H9 (cell line): ENCODE results near the gene CCDC38. TPM values are rescaled to one million over a fixed set of nuclear protein-coding genes. Genes with fewer than 3 reads are reported as not detected.

ENCODE experiments used
- DNase-seq: peaks from one replicate; pipeline ENCODE4 v3.0.0-alpha.2; 2017
- H2AFZ ChIP-seq: one replicate; pipeline ENCODE4 v1.6.1; 2013; ENCODE audit warnings: mild to moderate bottlenecking, low read length, control low read depth, moderate library complexity
- H2AK5ac ChIP-seq: 2 replicates; pipeline ENCODE4 v1.6.1; 2013; ENCODE audit warnings: low read length, control low read depth, mixed read lengths; ENCODE audit not compliant: insufficient read length
- H2BK120ac ChIP-seq: one replicate; pipeline ENCODE4 v1.6.1; 2013; ENCODE audit warnings: low read depth, mild to moderate bottlenecking, low read length, control low read depth, inconsistent platforms; ENCODE audit not compliant: poor library complexity, severe bottlenecking
- H2BK12ac ChIP-seq: 2 replicates; pipeline ENCODE4 v1.6.1; 2013; ENCODE audit warnings: low read length, control low read depth, mixed read lengths, low read depth; ENCODE audit not compliant: insufficient read length
- H2BK15ac ChIP-seq: 2 replicates; pipeline ENCODE4 v1.6.1; 2013; ENCODE audit warnings: low read depth, low read length, control low read depth
- H2BK20ac ChIP-seq: one replicate; pipeline ENCODE4 v1.6.1; 2013; ENCODE audit warnings: low read depth, mild to moderate bottlenecking, low read length, control low read depth, inconsistent platforms; ENCODE audit not compliant: poor library complexity, severe bottlenecking
- H2BK5ac ChIP-seq: 2 replicates; pipeline ENCODE4 v1.6.1; 2013; ENCODE audit warnings: low read length, control low read depth, mixed read lengths; ENCODE audit not compliant: insufficient read length
- H3K14ac ChIP-seq: 2 replicates; pipeline ENCODE4 v1.6.1; 2013; ENCODE audit warnings: low read length, control low read depth; ENCODE audit not compliant: insufficient read depth
- H3K18ac ChIP-seq: 2 replicates; pipeline ENCODE4 v1.6.1; 2013; ENCODE audit warnings: low read depth, mild to moderate bottlenecking, mixed read lengths, low read length, control low read depth; ENCODE audit not compliant: insufficient read length
- H3K23ac ChIP-seq: 2 replicates; pipeline ENCODE4 v1.6.1; 2013; ENCODE audit warnings: low read length, control low read depth, mixed read lengths, low read depth; ENCODE audit not compliant: insufficient read length
- H3K23me2 ChIP-seq: 2 replicates; pipeline ENCODE4 v1.6.1; 2013; ENCODE audit warnings: low read depth, mild to moderate bottlenecking, mixed read lengths, low read length, control low read depth; ENCODE audit not compliant: insufficient read length, poor library complexity, severe bottlenecking
- H3K27ac ChIP-seq: 2 replicates; pipeline ENCODE4 v1.5.1; 2013; ENCODE audit warnings: low read length, control low read depth, mixed read lengths, low read depth; ENCODE audit not compliant: insufficient read length
- H3K27me3 ChIP-seq: 2 replicates; pipeline ENCODE4 v1.6.1; 2013; ENCODE audit warnings: low read length, control low read depth, inconsistent platforms; ENCODE audit not compliant: insufficient read depth
- H3K4ac ChIP-seq: 2 replicates; pipeline ENCODE4 v1.6.1; 2013; ENCODE audit warnings: low read depth, mild to moderate bottlenecking, control low read depth, inconsistent platforms, low read length, moderate library complexity
- H3K4me1 ChIP-seq: 2 replicates; pipeline ENCODE4 v1.6.1; 2013; ENCODE audit warnings: low read length, control low read depth, inconsistent platforms; ENCODE audit not compliant: insufficient read depth
- H3K4me2 ChIP-seq: 2 replicates; pipeline ENCODE4 v1.6.1; 2013; ENCODE audit warnings: low read length, control low read depth, mixed read lengths; ENCODE audit not compliant: insufficient read length, insufficient read depth
- H3K56ac ChIP-seq: 2 replicates; pipeline ENCODE4 v1.6.1; 2013; ENCODE audit warnings: low read depth, mild to moderate bottlenecking, mixed read lengths, low read length, control low read depth; ENCODE audit not compliant: insufficient read length
- H3K79me1 ChIP-seq: 2 replicates; pipeline ENCODE4 v1.6.1; 2013; ENCODE audit warnings: low read depth, mild to moderate bottlenecking, moderate library complexity, low read length, control low read depth, inconsistent platforms; ENCODE audit not compliant: insufficient read depth, poor library complexity, severe bottlenecking
- H3K79me2 ChIP-seq: 2 replicates; pipeline ENCODE4 v1.6.1; 2013; ENCODE audit warnings: low read length, control low read depth, inconsistent platforms; ENCODE audit not compliant: insufficient read depth
- H3K9ac ChIP-seq: 2 replicates; pipeline ENCODE4 v1.6.1; 2013; ENCODE audit warnings: low read length, control low read depth, mixed read lengths; ENCODE audit not compliant: insufficient read length; ENCODE audit errors: extremely low read depth
- H3K9me3 ChIP-seq: one replicate; pipeline ENCODE4 v1.6.1; 2013; ENCODE audit warnings: low read depth, low read length, inconsistent platforms; ENCODE audit not compliant: control insufficient read depth
- H3T11ph ChIP-seq: one replicate; pipeline ENCODE4 v1.6.1; 2013; ENCODE audit warnings: mild to moderate bottlenecking, low read length, control low read depth, inconsistent platforms
- H4K20me1 ChIP-seq: one replicate; pipeline ENCODE4 v1.6.1; 2013; ENCODE audit not compliant: control insufficient read depth, insufficient read length, insufficient read depth
- H4K5ac ChIP-seq: 2 replicates; pipeline ENCODE4 v1.6.1; 2013; ENCODE audit warnings: low read depth, mild to moderate bottlenecking, mixed read lengths, low read length, control low read depth; ENCODE audit not compliant: insufficient read length
- H4K8ac ChIP-seq: replicated peaks from 2 replicates; pipeline ENCODE4 v1.6.1; 2013; ENCODE audit warnings: low read length, control low read depth, mixed read lengths, low read depth; ENCODE audit not compliant: insufficient read length
- H4K91ac ChIP-seq: 2 replicates; pipeline ENCODE4 v1.6.1; 2013; ENCODE audit warnings: low read depth, mild to moderate bottlenecking, moderate library complexity, mixed read lengths, low read length, control low read depth; ENCODE audit not compliant: insufficient read length
- H3K27ac Mint-ChIP-seq, 3 experiments: 2 replicates in 2 of 3; 3 replicates in 1 of 3; pipeline ENCODE4 v1.8.0; 2020 to 2021; ENCODE audit warnings: mixed read lengths in 3 of 3, mild to moderate bottlenecking in 1 of 3, moderate library complexity in 1 of 3
- H3K27me3 Mint-ChIP-seq: 2 replicates; pipeline ENCODE4 v1.8.0; 2021; ENCODE audit warnings: low read depth, mild to moderate bottlenecking, moderate library complexity, mixed read lengths
- H3K36me3 Mint-ChIP-seq, 3 experiments: 2 replicates in 2 of 3; 3 replicates in 1 of 3; pipeline ENCODE4 v1.8.0; 2020 to 2021; ENCODE audit warnings: low read depth in 3 of 3, mixed read lengths in 3 of 3; ENCODE audit not compliant: insufficient read depth in 1 of 3
- H3K4me1 Mint-ChIP-seq, 2 experiments: 2 replicates each; pipeline ENCODE4 v1.8.0; 2020; ENCODE audit warnings: mixed read lengths in 2 of 2
- H3K4me3 Mint-ChIP-seq, 2 experiments: 2 replicates in 1 of 2; 3 replicates in 1 of 2; pipeline ENCODE4 v1.8.0; 2020 to 2021; ENCODE audit warnings: mild to moderate bottlenecking in 2 of 2, mixed read lengths in 2 of 2, moderate library complexity in 1 of 2
- H3K9me3 Mint-ChIP-seq, 2 experiments: 2 replicates in 1 of 2; 3 replicates in 1 of 2; pipeline ENCODE4 v1.8.0; 2020; ENCODE audit warnings: mild to moderate bottlenecking in 2 of 2, mixed read lengths in 2 of 2, moderate library complexity in 1 of 2
- CTCF ChIP-seq: fragments of 200-600 bp; sonication (generic); conservative IDR thresholded peaks from 3 replicates; pipeline ENCODE4 v1.8.0; 2021; ENCODE audit warnings: antibody characterized with exemption, mild to moderate bottlenecking
- WGBS: extraction: QIAGEN DNeasy Blood & Tissue Kit; methylation state at CpG from one replicate; pipeline ENCODE4 v1.1.7; 2013; ENCODE audit warnings: missing lambda C conversion rate, low lambda C conversion rate, mixed read lengths; ENCODE audit not compliant: insufficient read length; ENCODE audit errors: extremely low coverage; 5-methylcytosine and 5-hydroxymethylcytosine counted together
- total RNA-seq: library from RNA; stranded (reverse); gene quantifications from 2 replicates; pipeline ENCODE4 v1.2.1, GENCODE V29; 2021

The CCDC38 gene
- total RNA-seq, 1 experiment from 2014 or later = not detected

DNA sequence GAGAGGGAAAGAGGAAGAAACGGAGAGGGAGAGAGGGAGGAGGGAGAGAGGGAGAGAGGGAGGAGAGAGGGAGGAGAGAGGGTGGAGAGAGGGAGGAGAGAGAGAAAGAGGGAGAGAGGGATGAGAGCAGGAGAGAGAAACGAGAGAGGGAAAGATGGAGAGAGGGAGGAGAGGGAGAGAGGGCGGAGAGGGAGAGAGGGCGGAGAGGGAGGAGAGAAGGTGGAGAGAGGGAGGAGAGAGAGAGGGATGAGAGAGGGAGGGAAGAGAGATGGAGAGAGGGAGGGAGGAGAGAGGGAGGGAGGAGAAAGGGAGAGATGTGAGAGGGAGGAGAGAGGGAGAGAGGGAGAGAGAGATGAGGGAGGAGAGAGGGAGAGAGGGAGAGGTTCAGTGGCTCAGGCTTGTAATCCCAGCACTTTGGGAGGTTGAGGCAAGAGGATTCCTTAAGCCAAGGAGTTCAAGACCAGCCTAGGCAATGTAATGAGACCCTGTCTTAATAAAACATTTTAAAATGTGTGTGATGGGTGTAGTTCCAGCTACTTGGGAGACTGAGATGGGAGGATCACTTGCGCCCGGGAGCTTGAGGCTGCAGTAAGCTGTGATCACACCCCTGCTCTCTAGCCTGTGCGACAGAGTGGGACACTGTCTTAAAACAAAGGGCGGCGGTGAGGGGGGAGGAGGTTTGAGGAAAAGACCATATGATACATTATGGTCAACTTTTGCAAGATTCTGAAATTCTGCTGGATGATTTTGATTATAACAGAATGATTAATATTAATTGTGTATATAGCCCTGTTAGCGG is 105.0 kb downstream of the CCDC38 start:
- no peak for DNase-seq
- no peak overlapping the region for H3K14ac ChIP-seq
- H3K4ac ChIP-seq = no peak overlapping the region
- peak overlapping the region in 1 of 3 experiments; percentile 46; a peak in 1 of 7 replicates for H3K27ac Mint-ChIP-seq
- no peak for TF ChIP-seq CTCF
- H3K4me2 ChIP-seq = peak overlapping the region; percentile 18
- peak overlapping the region; percentile 35 for H4K8ac ChIP-seq
- no peak overlapping the region for H3K56ac ChIP-seq
- H4K91ac ChIP-seq = no peak overlapping the region
- H3K9ac ChIP-seq = no peak overlapping the region
- H2BK5ac ChIP-seq = no peak overlapping the region
- no peak overlapping the region for H3K23ac ChIP-seq
- H3K79me2 ChIP-seq = no peaks in the 10 kb centered on the region
- H3K23me2 ChIP-seq = no peaks in the 10 kb centered on the region
- peaks cover 3% of the 10 kb centered on the region; the same call in 1 of the 2 replicates for H3K27me3 Mint-ChIP-seq
- no peak overlapping the region for H2AK5ac ChIP-seq
- H2BK12ac ChIP-seq = no peak overlapping the region
- H3K36me3 Mint-ChIP-seq = no peaks in the 10 kb centered on the region
- H2AFZ ChIP-seq = peak overlapping the region; percentile 14
- WGBS = 54% methylated on average over 2 of the region's 10 CpGs
- no peak overlapping the region for H4K5ac ChIP-seq
- H3K4me1 Mint-ChIP-seq = peaks cover 8 to 10% of the 10 kb centered on the region in 2 experiments
- H3K9me3 Mint-ChIP-seq = no peaks in the 10 kb centered on the region
- H3K18ac ChIP-seq = no peak overlapping the region
- peaks cover 3% of the 10 kb centered on the region; the same call in 1 of the 2 replicates for H3K4me1 ChIP-seq
- H2BK120ac ChIP-seq = no peak overlapping the region
- H3K27ac ChIP-seq = no peak overlapping the region
- no peak overlapping the region for H2BK20ac ChIP-seq
- no peaks in the 10 kb centered on the region for H3K27me3 ChIP-seq
- no peak overlapping the region for H3T11ph ChIP-seq
- H2BK15ac ChIP-seq = no peak overlapping the region
- H3K79me1 ChIP-seq = no peaks in the 10 kb centered on the region
- H3K4me3 Mint-ChIP-seq = no peak overlapping the region
- H3K9me3 ChIP-seq = no peaks in the 10 kb centered on the region
- no peaks in the 10 kb centered on the region for H4K20me1 ChIP-seq
